Activated CD8-positive, alpha-beta memory T cell treated with anti-CD3 and anti-CD28 coated beads for 1 hour (primary cell): ENCODE measurements around the gene TANGO2.

Experiments
- DNase-seq, 2 donors: peaks; one replicate each; pipeline ENCODE4 v3.0.0-alpha.2; 2020; ENCODE audit warnings: low read depth in 1 of 2; ENCODE audit errors: extremely low read depth in 1 of 2

TANGO2 gene

GRCh38 chr22:20024650-20025397, 3.9 kb downstream of the TANGO2 start:
- DNase-seq, result no peak

GRCh38 chr22:20025401-20026203, 4.7 kb downstream of the TANGO2 start:
- DNase-seq, result no peak

- no peak for DNase-seq
These were observed 5.4 kb downstream of the TANGO2 start for GRCh38 chr22:20026204-20026908.

GRCh38 chr22:20026996-20027601, 6.2 kb downstream of the TANGO2 start:
- no peak for DNase-seq

- DNase-seq, result no peak
These were observed 7.3 kb downstream of the TANGO2 start for GRCh38 chr22:20027966-20028854.

GRCh38 chr22:20028855-20029549, 8.1 kb downstream of the TANGO2 start:
- DNase-seq, result no peak

GRCh38 chr22:20029550-20030225, 8.8 kb downstream of the TANGO2 start:
- no peak for DNase-seq

GRCh38 chr22:20031732-20032406, 11.0 kb downstream of the TANGO2 start:
- DNase-seq, result no peak

- DNase-seq, result no peak
These were observed 11.6 kb downstream of the TANGO2 start for GRCh38 chr22:20032407-20032991.

GRCh38 chr22:20033045-20033706, 12.3 kb downstream of the TANGO2 start:
- no peak for DNase-seq

- no peak for DNase-seq
These were observed 13.2 kb downstream of the TANGO2 start for GRCh38 chr22:20034143-20034542.

- DNase-seq, result no peak
These were observed 14.6 kb downstream of the TANGO2 start for GRCh38 chr22:20035375-20036083.

- DNase-seq, result no peak
These were observed 15.2 kb downstream of the TANGO2 start for GRCh38 chr22:20036084-20036482.

- no peak for DNase-seq
These were observed 15.9 kb downstream of the TANGO2 start for GRCh38 chr22:20036535-20037392.

GRCh38 chr22:20037419-20037818, 16.5 kb downstream of the TANGO2 start:
- DNase-seq, result no peak

GRCh38 chr22:20038574-20038973, 17.7 kb downstream of the TANGO2 start:
- DNase-seq, result no peak
